Prostate gland (tissue), 2 donors: Measurements from ENCODE around the gene SETBP1.

Source experiments
- POLR2A ChIP-seq: fragments of 450-650 bp; IDR thresholded peaks from one replicate; pipeline ENCODE4 v1.6.1; 2016; ENCODE audit warnings: antibody characterized with exemption, mild to moderate bottlenecking
- TF ChIP-seq, protein P1 (sequence below), 4 experiments: fragments of 200-600 bp in 2 of 4; fragments of 450-650 bp in 2 of 4; sonication (generic) in 2 of 4; IDR thresholded peaks; 1 replicate in 3 of 4; 2 replicates in 1 of 4; pipeline ENCODE4 v1.5.1; 2016 to 2019; ENCODE audit warnings: antibody characterized with exemption in 4 of 4, mild to moderate bottlenecking in 2 of 4, moderate library complexity in 2 of 4

DNA sequence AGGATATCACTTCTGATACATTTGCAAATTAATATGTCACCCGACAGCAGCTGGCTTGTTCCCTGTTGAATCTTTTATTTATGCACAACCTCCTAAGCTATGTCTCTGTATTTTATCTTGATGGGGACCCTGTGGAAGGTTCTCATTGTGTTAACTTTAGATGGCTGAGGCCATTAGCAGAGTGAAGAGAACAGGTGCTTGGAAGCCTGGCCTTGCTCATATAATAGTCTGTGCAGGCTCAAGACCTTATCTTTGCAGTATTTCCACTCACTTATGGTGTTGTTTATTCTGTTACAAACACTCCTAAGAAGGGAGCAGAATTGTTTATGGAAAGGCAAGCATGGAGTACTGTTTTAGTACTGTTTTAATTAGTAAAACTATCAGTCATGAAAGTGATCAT lies 107.6 kb downstream of the SETBP1 start:
- TF ChIP-seq, protein P1, sequence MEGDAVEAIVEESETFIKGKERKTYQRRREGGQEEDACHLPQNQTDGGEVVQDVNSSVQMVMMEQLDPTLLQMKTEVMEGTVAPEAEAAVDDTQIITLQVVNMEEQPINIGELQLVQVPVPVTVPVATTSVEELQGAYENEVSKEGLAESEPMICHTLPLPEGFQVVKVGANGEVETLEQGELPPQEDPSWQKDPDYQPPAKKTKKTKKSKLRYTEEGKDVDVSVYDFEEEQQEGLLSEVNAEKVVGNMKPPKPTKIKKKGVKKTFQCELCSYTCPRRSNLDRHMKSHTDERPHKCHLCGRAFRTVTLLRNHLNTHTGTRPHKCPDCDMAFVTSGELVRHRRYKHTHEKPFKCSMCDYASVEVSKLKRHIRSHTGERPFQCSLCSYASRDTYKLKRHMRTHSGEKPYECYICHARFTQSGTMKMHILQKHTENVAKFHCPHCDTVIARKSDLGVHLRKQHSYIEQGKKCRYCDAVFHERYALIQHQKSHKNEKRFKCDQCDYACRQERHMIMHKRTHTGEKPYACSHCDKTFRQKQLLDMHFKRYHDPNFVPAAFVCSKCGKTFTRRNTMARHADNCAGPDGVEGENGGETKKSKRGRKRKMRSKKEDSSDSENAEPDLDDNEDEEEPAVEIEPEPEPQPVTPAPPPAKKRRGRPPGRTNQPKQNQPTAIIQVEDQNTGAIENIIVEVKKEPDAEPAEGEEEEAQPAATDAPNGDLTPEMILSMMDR (IDR thresholded peaks at IDR 0.05): no peak
- TF ChIP-seq POLR2A: no peak
